Mesendoderm (in vitro differentiated cells): ENCODE results near the gene PRR5L. TPM values are rescaled to one million over a fixed set of nuclear protein-coding genes. Genes with fewer than 3 reads are reported as not detected.

Experiments
- small RNA-seq: library from polyadenylated mRNA; stranded (forward); fragments of <200 nt; extraction: miRNeasy Mini kit (QIAGEN cat#:217004); gene quantifications from one replicate; pipeline ENCODE3, GENCODE V24; 2013; ENCODE audit not compliant: insufficient read depth

The PRR5L gene

Small RNAs within 50 kb of the gene (small RNA-seq; reads per million reads assigned to genes)
- not detected for gene AC061999.1
